Smooth muscle cell (in vitro differentiated cells): ENCODE measurements around the gene DNAH10. TPM values are rescaled to one million over a fixed set of nuclear protein-coding genes. Genes with fewer than 3 reads are reported as not detected.

Source experiments
- DNase-seq: peaks from one replicate; lab custom pipeline; 2025; ENCODE audit not compliant: unreplicated experiment; lab: John Stamatoyannopoulos, UW
- H2AFZ ChIP-seq: fragments of 200-600 bp; sonication (generic); 2 replicates; pipeline ENCODE4 v1.6.0; 2016; ENCODE audit warnings: antibody characterized with exemption, low read depth, mild to moderate bottlenecking
- H3F3A ChIP-seq: fragments of 200-600 bp; sonication (generic); 2 replicates; pipeline ENCODE4 v1.6.0; 2017; ENCODE audit warnings: antibody characterized with exemption, low read depth
- H3K27ac ChIP-seq: fragments of 200-600 bp; sonication (generic); 2 replicates; pipeline ENCODE4 v1.5.1; 2016; ENCODE audit warnings: low read depth, mild to moderate bottlenecking
- H3K27me3 ChIP-seq: fragments of 200-600 bp; sonication (generic); 2 replicates; pipeline ENCODE4 v1.6.1; 2016; ENCODE audit warnings: low read depth, mild to moderate bottlenecking
- H3K36me3 ChIP-seq: fragments of 200-600 bp; sonication (generic); 2 replicates; pipeline ENCODE4 v1.5.1; 2016; ENCODE audit warnings: low read depth
- H3K4me1 ChIP-seq: fragments of 200-600 bp; sonication (generic); 2 replicates; pipeline ENCODE4 v1.5.1; 2016; ENCODE audit warnings: low read depth
- H3K4me2 ChIP-seq: fragments of 200-600 bp; sonication (generic); 2 replicates; pipeline ENCODE4 v1.6.0; 2016; ENCODE audit warnings: mild to moderate bottlenecking
- H3K4me3 ChIP-seq: fragments of 200-600 bp; sonication (generic); 2 replicates; pipeline ENCODE4 v1.5.1; 2016; ENCODE audit warnings: mild to moderate bottlenecking
- H3K79me2 ChIP-seq: fragments of 200-600 bp; sonication (generic); 2 replicates; pipeline ENCODE4 v1.6.0; 2016; ENCODE audit warnings: low read depth, mild to moderate bottlenecking
- H3K9ac ChIP-seq: fragments of 200-600 bp; sonication (generic); 2 replicates; pipeline ENCODE4 v1.6.0; 2016; ENCODE audit warnings: low read depth
- H3K9me3 ChIP-seq: fragments of 200-600 bp; sonication (generic); replicated peaks from 2 replicates; pipeline ENCODE4 v1.5.1; 2016; ENCODE audit warnings: low read depth
- H4K20me1 ChIP-seq: fragments of 200-600 bp; sonication (generic); 2 replicates; pipeline ENCODE4 v1.6.0; 2016; ENCODE audit warnings: low read depth
- WGBS: methylation state at CpG from one replicate; pipeline ENCODE4 v1.1.7; 2016; ENCODE audit warnings: low lambda C conversion rate; 5-methylcytosine and 5-hydroxymethylcytosine counted together
- polyA plus RNA-seq: library from polyadenylated mRNA; unstranded; fragments of >200 nt; fragmentation: Nextera tagmentation; extraction: Ambion mirVana; gene quantifications from 2 replicates; pipeline ENCODE4 v1.2.1, GENCODE V29; 2016
- total RNA-seq: library from RNA; depleted of rRNA; stranded (reverse); fragments of >200 nt; gene quantifications from 2 replicates; pipeline ENCODE4 v1.2.3, GENCODE V29; 2014
- TF ChIP-seq, protein P1 (sequence below): fragments of 200-600 bp; sonication (generic); IDR thresholded peaks from 2 replicates; pipeline ENCODE4 v1.5.1; 2017; ENCODE audit warnings: borderline replicate concordance, mild to moderate bottlenecking, antibody characterized with exemption; ENCODE audit not compliant: insufficient read depth, poor library complexity, severe bottlenecking

DNAH10 gene
- total and polyA plus RNA-seq, 2 experiments from 2014 or later: 1.5 to 2.2 TPM

DNA sequence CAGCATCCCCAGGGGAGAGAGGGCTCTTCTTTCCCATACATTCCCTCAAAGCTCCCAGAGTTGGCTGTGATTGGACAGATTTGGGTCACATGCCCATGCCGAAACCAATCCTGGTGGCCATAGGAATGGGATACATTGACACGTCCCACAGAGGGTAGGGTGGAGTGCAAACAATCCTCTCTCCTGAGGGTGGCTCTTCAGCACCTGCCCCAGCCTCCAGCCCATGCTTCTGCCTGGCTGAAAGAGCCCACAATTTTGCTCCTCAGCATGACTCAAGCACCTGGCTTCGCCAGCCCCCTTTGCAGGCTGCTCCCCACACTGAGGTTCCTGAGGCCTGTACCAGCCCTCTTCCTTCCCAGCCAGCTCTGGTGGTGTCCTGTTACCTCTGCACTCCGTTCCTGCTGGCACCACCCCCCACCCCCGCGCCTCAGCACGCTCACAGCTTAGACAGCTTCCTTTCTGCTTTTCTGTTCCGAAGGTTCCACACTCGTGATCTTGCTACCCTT is 138.8 kb downstream of the DNAH10 start:
- Histone ChIP-seq H4K20me1 (no peaks in the 10 kb centered on the region), H3K36me3 (no peaks in the 10 kb centered on the region), H3K9me3 (no peaks in the 10 kb centered on the region), H3K27ac (no peak overlapping the region), H3K4me1 (no peaks in the 10 kb centered on the region), H3K27me3 (no peaks in the 10 kb centered on the region), H3F3A (no peaks in the 10 kb centered on the region), H3K4me2 (peak overlapping the region; percentile 27), H3K4me3 (no peak overlapping the region), H2AFZ (no peak overlapping the region), H3K79me2 (no peaks in the 10 kb centered on the region), H3K9ac (no peak overlapping the region)
- TF ChIP-seq, protein P1, sequence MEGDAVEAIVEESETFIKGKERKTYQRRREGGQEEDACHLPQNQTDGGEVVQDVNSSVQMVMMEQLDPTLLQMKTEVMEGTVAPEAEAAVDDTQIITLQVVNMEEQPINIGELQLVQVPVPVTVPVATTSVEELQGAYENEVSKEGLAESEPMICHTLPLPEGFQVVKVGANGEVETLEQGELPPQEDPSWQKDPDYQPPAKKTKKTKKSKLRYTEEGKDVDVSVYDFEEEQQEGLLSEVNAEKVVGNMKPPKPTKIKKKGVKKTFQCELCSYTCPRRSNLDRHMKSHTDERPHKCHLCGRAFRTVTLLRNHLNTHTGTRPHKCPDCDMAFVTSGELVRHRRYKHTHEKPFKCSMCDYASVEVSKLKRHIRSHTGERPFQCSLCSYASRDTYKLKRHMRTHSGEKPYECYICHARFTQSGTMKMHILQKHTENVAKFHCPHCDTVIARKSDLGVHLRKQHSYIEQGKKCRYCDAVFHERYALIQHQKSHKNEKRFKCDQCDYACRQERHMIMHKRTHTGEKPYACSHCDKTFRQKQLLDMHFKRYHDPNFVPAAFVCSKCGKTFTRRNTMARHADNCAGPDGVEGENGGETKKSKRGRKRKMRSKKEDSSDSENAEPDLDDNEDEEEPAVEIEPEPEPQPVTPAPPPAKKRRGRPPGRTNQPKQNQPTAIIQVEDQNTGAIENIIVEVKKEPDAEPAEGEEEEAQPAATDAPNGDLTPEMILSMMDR: no peak
- DNase-seq: no peak
- WGBS: 41% methylated on average over 9 of the region's 9 CpGs

DNA sequence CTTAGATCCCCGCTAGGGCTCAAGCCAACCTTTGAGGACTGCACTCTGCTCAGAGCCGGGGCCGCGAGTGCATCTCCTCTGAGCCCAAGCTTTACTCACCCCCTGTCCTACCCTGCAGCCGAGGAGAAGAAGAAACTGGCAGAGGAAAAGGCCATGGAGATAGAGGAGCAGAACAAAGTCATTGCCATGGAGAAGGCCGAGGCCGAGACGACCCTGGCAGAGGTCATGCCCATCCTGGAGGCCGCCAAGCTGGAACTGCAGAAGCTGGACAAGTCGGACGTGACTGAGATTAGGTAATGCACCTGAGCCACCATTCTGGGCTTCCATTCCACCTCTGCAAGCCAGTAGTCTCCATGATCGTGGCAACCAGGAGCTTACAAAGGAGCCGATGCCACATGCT is 140.7 kb downstream of the DNAH10 start:
- H3K4me3 ChIP-seq: no peak overlapping the region
- H3K9ac ChIP-seq: no peak overlapping the region
- H3K4me2 ChIP-seq: no peak overlapping the region
- peaks cover 12% of the 10 kb centered on the region for H3K4me1 ChIP-seq
- no peak for DNase-seq
- no peaks in the 10 kb centered on the region for H4K20me1 ChIP-seq
- no peak overlapping the region for H2AFZ ChIP-seq
- peaks cover 4% of the 10 kb centered on the region for H3F3A ChIP-seq
- H3K36me3 ChIP-seq: no peaks in the 10 kb centered on the region
- TF ChIP-seq, protein P1: no peak
- no peak overlapping the region for H3K27ac ChIP-seq
- 96% methylated on average over 13 of the region's 13 CpGs for WGBS
- H3K79me2 ChIP-seq: no peaks in the 10 kb centered on the region
- no peaks in the 10 kb centered on the region for H3K27me3 ChIP-seq
- H3K9me3 ChIP-seq: no peaks in the 10 kb centered on the region

DNA sequence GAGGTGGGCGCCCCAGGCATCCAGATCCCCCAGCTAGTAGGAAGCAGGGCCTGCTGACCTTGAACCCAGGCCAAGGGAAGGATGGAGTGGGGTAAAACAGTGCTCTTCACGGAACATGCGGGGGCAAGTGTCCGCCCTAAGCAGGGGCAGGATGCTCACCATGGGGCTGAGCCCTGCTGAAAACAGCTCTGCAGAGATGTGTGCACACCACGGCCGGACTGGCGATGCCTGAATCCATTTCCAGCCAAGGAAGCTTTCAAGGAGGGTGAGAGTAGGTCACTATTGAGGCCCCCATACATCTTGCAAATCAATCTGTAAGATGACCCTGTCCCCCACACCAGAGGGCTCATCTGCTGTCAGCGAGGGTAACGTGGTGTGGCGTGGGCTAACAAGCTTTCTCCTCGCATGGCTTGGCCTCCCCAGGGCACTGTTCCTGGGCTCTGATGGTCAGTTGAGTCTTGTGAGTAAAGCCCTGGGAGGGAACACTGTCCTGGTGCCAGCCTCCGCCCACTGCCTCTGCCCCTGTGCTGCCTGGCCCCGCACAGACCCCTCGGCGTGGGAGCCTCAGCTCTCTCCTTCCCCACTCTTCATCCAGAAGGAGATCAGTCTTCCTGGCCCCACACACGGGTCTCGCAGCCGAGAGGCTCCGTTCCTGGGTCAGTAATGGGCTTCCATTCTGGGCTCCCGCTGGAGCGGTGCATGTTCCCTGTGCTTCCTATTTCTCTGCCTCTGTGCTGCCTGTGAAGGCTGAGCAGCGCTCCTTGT is 141.4 kb downstream of the DNAH10 start:
- H3K79me2 ChIP-seq: no peaks in the 10 kb centered on the region
- H3K36me3 ChIP-seq: no peaks in the 10 kb centered on the region
- H3K9ac ChIP-seq: no peak overlapping the region
- DNase-seq: no peak
- peaks cover 4% of the 10 kb centered on the region for H3F3A ChIP-seq
- 92% methylated on average over 22 of the region's 22 CpGs for WGBS
- H2AFZ ChIP-seq: no peak overlapping the region
- no peak overlapping the region for H3K4me2 ChIP-seq
- no peaks in the 10 kb centered on the region for H3K9me3 ChIP-seq
- H3K4me1 ChIP-seq: peaks cover 12% of the 10 kb centered on the region
- no peaks in the 10 kb centered on the region for H3K27me3 ChIP-seq
- no peak overlapping the region for H3K4me3 ChIP-seq
- no peak overlapping the region for H3K27ac ChIP-seq
- no peaks in the 10 kb centered on the region for H4K20me1 ChIP-seq
- TF ChIP-seq, protein P1: no peak
